A549 (cell line): ENCODE data around the gene TENM3. TPM values are rescaled to one million over a fixed set of nuclear protein-coding genes. Genes with fewer than 3 reads are reported as not detected.
A peak's percentile ranks its signal among the peaks of the same experiment; 100 is the strongest.

ENCODE experiments used
- ATAC-seq, 2 experiments: fragments of 200-7000 bp in 1 of 2; fragments of >200 bp in 1 of 2; cut with Nextera tagmentation in 1 of 2; cut with Tn5 transposase in 1 of 2; 3 replicates each; pipeline versions ENCODE4 v1.8.0 to v1.9.1; 2018 to 2020; ENCODE audit warnings: mild to moderate bottlenecking in 1 of 2, moderate library complexity in 1 of 2
- CTCF ChIA-PET: fragments of 300-600 bp; sonication (Branson Sonifier 250); formaldehyde crosslinking; extraction: SDS; loops from one replicate; lab custom pipeline; 2021; ENCODE audit warnings: antibody characterized with exemption, inconsistent platforms; lab: Yijun Ruan, JAX
- POLR2A ChIA-PET: fragments of 350-600 bp; formaldehyde crosslinking; extraction: SDS; loops from one replicate; lab custom pipeline; 2021; ENCODE audit warnings: antibody characterized with exemption, inconsistent platforms; lab: Yijun Ruan, JAX
- DNase-seq, 2 experiments: peaks; one replicate each; pipeline versions ENCODE4 v3.0.0 to v3.0.0-alpha.2; 2011 to 2016; ENCODE audit warnings: low read depth in 1 of 2, low spot score in 1 of 2
- FAIRE-seq: peaks from 2 replicates; lab custom pipeline; 2011; peaks lifted over from hg19 to GRCh38; lab: Jason Lieb, UNC
- H3K27ac ChIP-seq, 2 experiments: fragments of >200 bp; sonication (Bioruptor Twin); formaldehyde crosslinking; 3 replicates each; pipeline ENCODE4 v1.5.1; 2016 to 2017
- H3K4me1 ChIP-seq: fragments of >200 bp; sonication (Bioruptor Twin); formaldehyde crosslinking; 3 replicates; pipeline ENCODE4 v1.6.1; 2016
- H3K4me2 ChIP-seq: fragments of >200 bp; sonication (Bioruptor Twin); formaldehyde crosslinking; 3 replicates; pipeline ENCODE4 v1.6.1; 2016
- H3K4me3 ChIP-seq: fragments of >200 bp; sonication (Bioruptor Twin); formaldehyde crosslinking; 3 replicates; pipeline ENCODE4 v1.5.1; 2016
- H3K9me3 ChIP-seq: fragments of >200 bp; sonication (Bioruptor Twin); formaldehyde crosslinking; 3 replicates; pipeline ENCODE4 v1.6.1; 2016
- CEBPB ChIP-seq, 2 experiments: fragments of >200 bp in 1 of 2; sonication (Bioruptor Twin) in 1 of 2; formaldehyde crosslinking in 1 of 2; IDR thresholded peaks; 2 replicates each; pipeline ENCODE4 v1.6.1; 2012 to 2016
- EHF ChIP-seq: fragments of 250-450 bp; sonication (Bioruptor Pico); IDR thresholded peaks from 2 replicates; pipeline ENCODE4 v1.5.0; 2020; ENCODE audit warnings: mild to moderate bottlenecking
- EP300 ChIP-seq, 2 experiments: fragments of >200 bp; sonication (Bioruptor Twin); formaldehyde crosslinking; IDR thresholded peaks; 2 replicates in 1 of 2; 3 replicates in 1 of 2; pipeline ENCODE4 v1.6.1; 2016 to 2017
- FOSL2 ChIP-seq, 2 experiments: fragments of 450-650 bp in 1 of 2; fragments of >200 bp in 1 of 2; sonication (Bioruptor Twin) in 1 of 2; formaldehyde crosslinking; IDR thresholded peaks; 2 replicates each; pipeline versions ENCODE4 v1.5.0 to v1.6.1; 2016 to 2020; ENCODE audit warnings: mild to moderate bottlenecking in 1 of 2, moderate library complexity in 1 of 2
- FOXS1 ChIP-seq: fragments of 250-450 bp; sonication (Bioruptor Pico); IDR thresholded peaks from 2 replicates; pipeline ENCODE4 v1.5.0; 2020; ENCODE audit warnings: mild to moderate bottlenecking, moderate library complexity
- GATA3 ChIP-seq: IDR thresholded peaks from 2 replicates; pipeline ENCODE4 v1.6.1; 2012; ENCODE audit warnings: borderline replicate concordance
- JUN ChIP-seq, 2 experiments: fragments of >200 bp; sonication (Bioruptor Twin); formaldehyde crosslinking; IDR thresholded peaks; 2 replicates in 1 of 2; 3 replicates in 1 of 2; pipeline ENCODE4 v1.6.1; 2016 to 2017
- JUNB ChIP-seq: fragments of >200 bp; sonication (Bioruptor Twin); formaldehyde crosslinking; IDR thresholded peaks from 2 replicates; pipeline ENCODE4 v1.6.1; 2016
- MYC ChIP-seq: IDR thresholded peaks from 2 replicates; pipeline ENCODE4 v1.6.1; 2012; ENCODE audit warnings: mild to moderate bottlenecking, inconsistent platforms, low read length, improper control_type of control experiment, borderline replicate concordance
- NFE2L2 ChIP-seq: fragments of 150-350 bp; conservative IDR thresholded peaks from 2 replicates; pipeline ENCODE4 v1.6.1; 2014; ENCODE audit warnings: low read length
- POLR2AphosphoS2 ChIP-seq: conservative IDR thresholded peaks from 2 replicates; pipeline ENCODE4 v1.6.1; 2012; ENCODE audit warnings: low read length, improper control_type of control experiment, inconsistent platforms
- RCOR1 ChIP-seq: fragments of 150-350 bp; IDR thresholded peaks from 2 replicates; pipeline ENCODE4 v1.6.1; 2014; ENCODE audit warnings: antibody characterized with exemption, low read length, low read depth
- ZNF302 ChIP-seq: fragments of 250-450 bp; sonication (Bioruptor Pico); IDR thresholded peaks from 2 replicates; pipeline ENCODE4 v1.9.0; 2021; ENCODE audit warnings: inconsistent platforms, mild to moderate bottlenecking, moderate library complexity
- ZSCAN20 ChIP-seq: fragments of 250-450 bp; sonication (Bioruptor Pico); IDR thresholded peaks from 2 replicates; pipeline ENCODE4 v1.8.0; 2022; ENCODE audit warnings: mild to moderate bottlenecking, moderate library complexity
- WGBS: methylation state at CpG from one replicate; pipeline ENCODE4 v1.1.6; 2017; ENCODE audit errors: missing lambda C conversion rate; 5-methylcytosine and 5-hydroxymethylcytosine counted together
- polyA plus RNA-seq, 4 experiments: library from polyadenylated mRNA; depleted of rRNA in 3 of 4; stranded (reverse); fragments of >200 nt; fragmentation: RNase III in 1 of 4; extraction: RNeasy Plus Mini Kit Qiagen cat#74134 plus additional on column Dnase treatment in 1 of 4; gene quantifications; 2 replicates in 3 of 4; 3 replicates in 1 of 4; pipeline ENCODE4 v1.2.3, GENCODE V29; 2011 to 2017
- TF ChIP-seq, protein P1 (sequence below): fragments of 450-650 bp; IDR thresholded peaks from 2 replicates; pipeline ENCODE4 v1.6.1; 2014; ENCODE audit warnings: antibody characterized with exemption
- TF ChIP-seq, protein P2 (sequence below): fragments of >200 bp; sonication (Bioruptor Twin); formaldehyde crosslinking; IDR thresholded peaks from 3 replicates; pipeline ENCODE4 v1.5.1; 2016

TENM3 gene
- polyA plus RNA-seq, 2 of the 4 experiments (the other 2 are of a cell fraction): 2.4 to 7.3 TPM

DNA sequence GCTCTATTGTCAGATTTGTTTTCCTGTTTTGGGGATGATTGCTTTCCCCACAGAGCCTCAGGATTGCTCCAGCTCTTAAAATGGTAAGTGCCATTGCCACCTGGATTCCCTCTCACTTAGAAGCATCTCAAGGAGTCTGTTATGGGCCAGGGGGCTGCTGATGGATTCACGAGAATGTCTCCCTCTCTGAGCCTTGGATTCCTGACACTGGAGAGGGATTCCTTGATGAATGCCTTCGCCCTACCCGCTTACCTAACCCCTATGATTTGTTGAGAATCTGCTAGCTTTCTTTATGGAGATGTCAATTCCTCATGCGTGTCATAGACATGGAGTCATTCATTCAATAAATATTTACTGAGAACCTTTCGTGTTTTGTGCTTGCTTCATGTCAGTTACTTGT is 36.9 kb upstream of the TENM3 start:
- FAIRE-seq (no peak), ATAC-seq (no peak), DNase-seq (no peak)
- Histone ChIP-seq H3K4me1 (peaks cover 28% of the 10 kb centered on the region), H3K27ac (peak overlapping the region; percentile 73 to 80; a peak in 4 of 6 replicates), H3K9me3 (no peaks in the 10 kb centered on the region), H3K4me2 (peak overlapping the region; percentile 62; the same call in 1 of the 3 replicates), H3K4me3 (no peak overlapping the region)
- CTCF ChIA-PET: no interaction called here
- no peak for TF ChIP-seq ZNF302 (CRISPR knock-in tag)
- POLR2A ChIA-PET: no interaction called here
- WGBS: 51% methylated on average over 5 of the region's 5 CpGs

DNA sequence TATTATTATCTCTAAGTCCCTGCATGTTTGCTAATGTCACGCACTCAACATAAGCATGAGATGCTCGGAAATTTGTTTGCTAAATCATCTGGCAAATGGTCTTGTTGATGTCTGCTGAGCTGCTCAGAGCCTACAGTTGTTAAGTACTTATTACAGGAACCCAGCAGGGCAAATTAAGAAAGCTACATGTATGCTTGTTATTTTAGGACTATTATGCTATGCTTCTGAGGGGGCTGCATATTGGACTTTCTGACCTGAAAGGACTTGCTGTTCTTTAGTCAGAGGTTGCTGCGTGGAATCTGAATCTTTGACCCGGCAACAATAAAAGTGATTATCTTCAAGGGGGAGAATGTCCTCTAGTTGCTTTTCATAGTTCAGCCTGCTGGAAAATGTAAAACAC is 36.3 kb upstream of the TENM3 start:
- Histone ChIP-seq H3K4me2 (peak overlapping the region; percentile 62; the same call in 1 of the 3 replicates), H3K9me3 (no peaks in the 10 kb centered on the region), H3K27ac (peak overlapping the region; percentile 73 to 80), H3K4me3 (no peak overlapping the region), H3K4me1 (peaks cover 28% of the 10 kb centered on the region)
- no peak for TF ChIP-seq ZNF302 (CRISPR knock-in tag)
- TF ChIP-seq RCOR1: no peak
- TF ChIP-seq, protein P1, sequence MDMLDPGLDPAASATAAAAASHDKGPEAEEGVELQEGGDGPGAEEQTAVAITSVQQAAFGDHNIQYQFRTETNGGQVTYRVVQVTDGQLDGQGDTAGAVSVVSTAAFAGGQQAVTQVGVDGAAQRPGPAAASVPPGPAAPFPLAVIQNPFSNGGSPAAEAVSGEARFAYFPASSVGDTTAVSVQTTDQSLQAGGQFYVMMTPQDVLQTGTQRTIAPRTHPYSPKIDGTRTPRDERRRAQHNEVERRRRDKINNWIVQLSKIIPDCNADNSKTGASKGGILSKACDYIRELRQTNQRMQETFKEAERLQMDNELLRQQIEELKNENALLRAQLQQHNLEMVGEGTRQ: no peak
- no peak for TF ChIP-seq JUN (IDR thresholded peaks at IDR 0.05)
- no peak for TF ChIP-seq NFE2L2
- no peak for TF ChIP-seq FOSL2 (IDR thresholded peaks at IDR 0.05)
- TF ChIP-seq FOSL2 (CRISPR knock-in tag; IDR thresholded peaks at IDR 0.05): no peak
- TF ChIP-seq EHF (CRISPR knock-in tag): no peak
- no peak for TF ChIP-seq ZSCAN20
- no peak for FAIRE-seq
- POLR2A ChIA-PET: no interaction called here
- ATAC-seq: no peak
- WGBS: 68% methylated on average over 4 of the region's 4 CpGs
- CTCF ChIA-PET: interaction anchor here (0.6 kb wide), 1 partner anchor 32 kb away, joined by 3 read pairs; no protein-coding TSS in a partner anchor
- DNase-seq: no peak

DNA sequence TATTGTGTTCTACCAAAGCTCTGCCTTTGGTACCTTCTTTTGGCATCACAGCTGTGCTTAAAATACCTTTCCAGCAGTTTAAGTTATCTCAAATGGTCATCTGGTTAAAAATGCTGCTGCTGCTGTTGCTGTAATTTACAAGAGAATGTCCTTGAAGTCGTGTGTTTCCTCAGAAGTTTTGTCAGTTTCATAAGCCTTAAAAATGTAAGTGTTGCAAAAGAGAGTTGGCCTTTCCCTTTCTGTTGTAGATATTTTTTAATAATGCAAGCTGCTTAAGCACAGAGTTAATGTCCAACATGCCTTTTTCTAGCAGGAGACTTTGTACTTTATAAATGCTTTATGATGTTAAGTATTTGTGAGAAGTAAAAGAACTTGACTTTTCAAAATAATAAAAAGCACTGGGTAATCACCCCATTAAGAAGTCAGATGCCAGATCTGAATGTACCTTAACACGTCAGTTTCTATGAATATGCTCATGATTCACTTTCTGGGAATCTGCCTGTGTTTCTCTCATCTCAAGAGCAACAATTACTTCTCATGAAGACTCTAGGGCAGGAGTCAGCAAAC is 35.3 kb upstream of the TENM3 start:
- peaks cover 34% of the 10 kb centered on the region for H3K4me1 ChIP-seq
- H3K9me3 ChIP-seq: no peaks in the 10 kb centered on the region
- FAIRE-seq (no peak), DNase-seq (peak; percentile 24 to 41), ATAC-seq (peak; percentile 64 to 87)
- peak overlapping the region; percentile 73 to 80 for H3K27ac ChIP-seq
- H3K4me3 ChIP-seq: no peak overlapping the region
- ChIA-PET POLR2A (no interaction called here), CTCF (no interaction called here)
- H3K4me2 ChIP-seq: peak overlapping the region; percentile 62
- WGBS: 7% methylated on average over 2 of the region's 2 CpGs
- TF ChIP-seq POLR2AphosphoS2 (no peak), FOXS1 (CRISPR knock-in tag) (no peak), MYC (no peak), CEBPB (IDR thresholded peaks at IDR 0.05) (peak; percentile 18 to 65; a peak in 2 of 4 replicates), FOSL2 (IDR thresholded peaks at IDR 0.05) (0 out of 2 replicates have a peak, but pooled peaks have one; percentile 36), FOSL2 (CRISPR knock-in tag; IDR thresholded peaks at IDR 0.05) (peak; percentile 47; the same call in 1 of the 2 replicates), JUNB (peak; percentile 73), EP300 (IDR thresholded peaks at IDR 0.05) (peak in 1 of 2 experiments; percentile 68; a peak in 2 of 5 replicates), GATA3 (peak; percentile 30; the same call in 1 of the 2 replicates), JUN (IDR thresholded peaks at IDR 0.05) (0 out of 5 replicates have a peak, but pooled peaks of 1 of the 2 experiments have one; percentile 34)
- TF ChIP-seq, protein P2, sequence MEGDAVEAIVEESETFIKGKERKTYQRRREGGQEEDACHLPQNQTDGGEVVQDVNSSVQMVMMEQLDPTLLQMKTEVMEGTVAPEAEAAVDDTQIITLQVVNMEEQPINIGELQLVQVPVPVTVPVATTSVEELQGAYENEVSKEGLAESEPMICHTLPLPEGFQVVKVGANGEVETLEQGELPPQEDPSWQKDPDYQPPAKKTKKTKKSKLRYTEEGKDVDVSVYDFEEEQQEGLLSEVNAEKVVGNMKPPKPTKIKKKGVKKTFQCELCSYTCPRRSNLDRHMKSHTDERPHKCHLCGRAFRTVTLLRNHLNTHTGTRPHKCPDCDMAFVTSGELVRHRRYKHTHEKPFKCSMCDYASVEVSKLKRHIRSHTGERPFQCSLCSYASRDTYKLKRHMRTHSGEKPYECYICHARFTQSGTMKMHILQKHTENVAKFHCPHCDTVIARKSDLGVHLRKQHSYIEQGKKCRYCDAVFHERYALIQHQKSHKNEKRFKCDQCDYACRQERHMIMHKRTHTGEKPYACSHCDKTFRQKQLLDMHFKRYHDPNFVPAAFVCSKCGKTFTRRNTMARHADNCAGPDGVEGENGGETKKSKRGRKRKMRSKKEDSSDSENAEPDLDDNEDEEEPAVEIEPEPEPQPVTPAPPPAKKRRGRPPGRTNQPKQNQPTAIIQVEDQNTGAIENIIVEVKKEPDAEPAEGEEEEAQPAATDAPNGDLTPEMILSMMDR: no peak
- TF ChIP-seq, all 56 proteins: peak for 6
